GM10248 (cell line): Measurements from ENCODE around the gene BRF1.

ENCODE experiments used
- CTCF ChIA-PET: fragments of 300-600 bp; sonication (Branson Sonifier 250); formaldehyde crosslinking; extraction: SDS; loops from one replicate; lab custom pipeline; 2021; ENCODE audit warnings: antibody characterized with exemption; lab: Yijun Ruan, JAX
- POLR2A ChIA-PET: fragments of 350-650 bp; sonication (Branson Sonifier 250); formaldehyde crosslinking; extraction: SDS; loops from one replicate; lab custom pipeline; 2020; ENCODE audit warnings: antibody characterized with exemption; lab: Yijun Ruan, JAX
- DNase-seq: peaks from one replicate; pipeline ENCODE4 v3.0.0; 2012; ENCODE audit errors: extremely low spot score
- TF ChIP-seq, protein P1 (sequence below): IDR thresholded peaks from 2 replicates; pipeline ENCODE4 v1.5.1; 2012; ENCODE audit warnings: mild to moderate bottlenecking, low read depth; ENCODE audit errors: extremely low read depth, missing control alignments, control extremely low read depth

Gene BRF1

DNA sequence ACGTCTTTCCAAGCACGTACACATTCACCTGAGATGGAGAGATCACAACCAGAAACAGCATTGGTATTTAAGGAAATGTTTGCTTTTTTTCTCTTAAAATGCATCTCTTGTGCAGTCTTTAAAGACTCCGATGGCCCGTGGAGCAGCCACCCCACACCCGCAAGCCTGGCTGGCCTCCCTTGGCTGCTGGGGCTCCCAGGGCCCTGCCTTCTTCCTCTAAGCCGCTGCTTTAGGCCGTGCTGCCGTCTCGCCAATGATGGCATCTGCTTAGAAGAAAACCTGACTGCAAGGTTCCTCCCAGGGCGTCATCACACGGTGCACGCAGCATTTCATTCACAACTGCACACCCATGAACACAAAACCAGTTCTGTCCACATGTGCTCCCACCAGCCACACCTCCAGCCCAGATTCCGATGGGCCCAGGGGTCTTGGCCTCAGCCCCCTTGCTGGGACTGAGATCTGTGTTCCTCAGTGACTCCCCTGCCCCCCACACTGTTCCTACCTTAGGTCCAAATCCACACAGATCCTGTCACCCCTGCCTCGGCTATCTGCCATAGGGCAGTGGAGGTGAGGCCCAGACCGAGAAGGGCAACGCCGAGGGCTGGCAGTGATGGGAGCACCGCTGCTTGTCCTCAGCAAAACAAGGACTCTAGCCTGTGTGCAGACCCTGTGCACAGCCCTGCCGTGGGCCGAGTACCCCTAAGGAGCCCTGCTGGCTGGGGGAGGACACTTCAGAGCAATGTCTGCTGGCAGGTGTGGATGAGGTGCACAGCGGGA lies 48.1 kb downstream of the BRF1 start:
- TF ChIP-seq, protein P1, sequence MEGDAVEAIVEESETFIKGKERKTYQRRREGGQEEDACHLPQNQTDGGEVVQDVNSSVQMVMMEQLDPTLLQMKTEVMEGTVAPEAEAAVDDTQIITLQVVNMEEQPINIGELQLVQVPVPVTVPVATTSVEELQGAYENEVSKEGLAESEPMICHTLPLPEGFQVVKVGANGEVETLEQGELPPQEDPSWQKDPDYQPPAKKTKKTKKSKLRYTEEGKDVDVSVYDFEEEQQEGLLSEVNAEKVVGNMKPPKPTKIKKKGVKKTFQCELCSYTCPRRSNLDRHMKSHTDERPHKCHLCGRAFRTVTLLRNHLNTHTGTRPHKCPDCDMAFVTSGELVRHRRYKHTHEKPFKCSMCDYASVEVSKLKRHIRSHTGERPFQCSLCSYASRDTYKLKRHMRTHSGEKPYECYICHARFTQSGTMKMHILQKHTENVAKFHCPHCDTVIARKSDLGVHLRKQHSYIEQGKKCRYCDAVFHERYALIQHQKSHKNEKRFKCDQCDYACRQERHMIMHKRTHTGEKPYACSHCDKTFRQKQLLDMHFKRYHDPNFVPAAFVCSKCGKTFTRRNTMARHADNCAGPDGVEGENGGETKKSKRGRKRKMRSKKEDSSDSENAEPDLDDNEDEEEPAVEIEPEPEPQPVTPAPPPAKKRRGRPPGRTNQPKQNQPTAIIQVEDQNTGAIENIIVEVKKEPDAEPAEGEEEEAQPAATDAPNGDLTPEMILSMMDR: no peak
- POLR2A ChIA-PET: no interaction called here
- DNase-seq: no peak
- CTCF ChIA-PET: no interaction called here

DNA sequence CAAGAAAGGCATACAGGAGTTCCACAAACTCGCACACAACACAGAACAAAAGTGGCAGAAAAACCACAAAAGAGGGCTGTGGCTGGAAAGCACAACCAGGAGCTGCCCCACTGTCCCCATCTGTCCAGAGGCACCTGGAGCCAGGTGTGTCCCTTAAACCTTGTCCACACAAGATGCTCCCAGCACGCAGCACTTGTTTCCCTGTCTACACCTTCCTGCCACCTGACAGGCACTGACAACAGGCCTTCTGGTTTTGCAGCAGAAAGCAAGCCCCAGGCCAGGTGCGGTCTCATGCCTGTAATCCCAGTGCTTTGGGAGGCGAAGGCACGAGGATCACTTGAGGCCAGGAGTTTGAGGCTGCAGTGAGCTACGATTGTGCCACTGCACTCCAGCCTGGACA lies 48.9 kb downstream of the BRF1 start:
- CTCF ChIA-PET: no interaction called here
- POLR2A ChIA-PET: no interaction called here
- TF ChIP-seq, protein P1: no peak
- no peak for DNase-seq

DNA sequence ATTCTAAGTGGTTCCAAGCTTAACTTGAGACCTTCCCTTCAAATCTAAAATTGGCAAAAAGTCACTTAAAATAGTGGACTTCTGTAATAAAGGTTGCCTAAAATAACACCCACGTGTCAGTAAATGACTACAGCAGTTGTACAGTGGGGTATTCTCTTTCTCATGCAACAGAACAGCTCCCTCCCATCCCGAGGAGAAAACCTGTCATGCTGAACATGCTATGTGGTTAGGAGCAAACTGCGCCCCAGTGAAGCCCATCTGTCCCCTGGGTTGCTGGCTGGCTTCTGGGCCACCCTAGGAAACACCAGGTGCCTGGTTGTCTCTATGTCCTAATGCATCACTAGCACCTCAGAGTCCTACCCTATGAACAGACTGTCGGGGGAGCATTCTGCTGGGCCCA lies 49.8 kb downstream of the BRF1 start:
- TF ChIP-seq, protein P1: no peak
- CTCF ChIA-PET: no interaction called here
- POLR2A ChIA-PET: no interaction called here
- DNase-seq: no peak

DNA sequence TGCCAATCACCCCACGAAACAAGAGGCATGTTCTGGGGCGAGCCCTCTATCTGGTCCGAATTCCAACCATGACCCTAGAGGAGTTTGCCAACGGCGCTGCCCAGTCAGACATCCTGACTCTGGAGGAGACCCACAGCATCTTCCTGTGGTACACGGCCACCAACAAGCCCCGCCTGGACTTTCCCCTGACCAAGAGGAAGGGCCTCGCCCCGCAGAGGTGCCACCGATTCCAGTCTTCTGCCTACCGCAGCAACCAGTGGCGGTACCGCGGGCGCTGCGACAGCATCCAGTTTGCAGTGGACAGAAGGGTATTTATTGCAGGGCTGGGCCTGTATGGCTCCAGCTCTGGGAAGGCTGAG lies 50.8 kb downstream of the BRF1 start:
- no peak for DNase-seq
- ChIA-PET CTCF (no interaction called here), POLR2A (no interaction called here)
- TF ChIP-seq, protein P1: no peak

DNA sequence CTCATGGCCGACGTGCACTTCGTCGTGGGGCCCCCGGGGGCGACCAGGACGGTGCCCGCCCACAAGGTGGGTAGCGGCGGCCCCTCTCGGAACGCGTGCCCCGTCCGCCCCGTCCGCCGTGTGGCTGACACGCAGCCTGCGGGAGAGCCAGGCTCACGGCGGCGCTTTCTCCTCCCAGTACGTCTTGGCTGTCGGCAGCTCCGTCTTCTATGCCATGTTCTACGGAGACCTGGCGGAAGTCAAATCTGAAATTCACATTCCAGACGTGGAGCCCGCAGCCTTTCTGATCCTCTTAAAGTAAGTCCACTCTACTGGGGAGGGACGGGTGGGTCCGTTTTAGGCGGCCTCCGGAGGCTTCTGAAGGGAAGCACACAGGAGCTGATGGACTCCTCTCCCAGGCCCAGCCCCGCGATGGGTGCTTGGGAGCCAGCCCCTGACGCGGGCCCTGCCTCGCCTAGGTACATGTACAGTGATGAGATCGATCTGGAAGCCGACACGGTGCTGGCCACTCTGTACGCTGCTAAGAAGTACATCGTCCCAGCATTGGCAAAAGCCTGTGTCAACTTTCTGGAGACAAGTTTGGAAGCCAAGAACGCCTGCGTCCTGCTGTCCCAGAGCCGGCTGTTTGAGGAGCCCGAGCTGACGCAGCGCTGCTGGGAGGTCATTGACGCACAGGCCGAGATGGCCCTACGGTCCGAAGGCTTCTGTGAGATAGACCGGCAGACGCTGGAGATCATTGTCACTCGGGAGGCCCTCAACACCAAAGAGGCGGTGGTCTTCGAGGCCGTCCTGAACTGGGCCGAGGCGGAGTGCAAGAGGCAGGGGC lies 51.4 kb downstream of the BRF1 start:
- POLR2A ChIA-PET: interaction anchor here (0.6 kb wide), 1 partner anchor 281 kb away, joined by 3 read pairs; no protein-coding TSS in a partner anchor
- TF ChIP-seq, protein P1: no peak
- CTCF ChIA-PET: interaction anchor here (1.0 to 1.6 kb wide), 2 partner anchors 15 to 102 kb away, joined by 3 read pairs; no protein-coding TSS in a partner anchor
- DNase-seq: no peak

DNA sequence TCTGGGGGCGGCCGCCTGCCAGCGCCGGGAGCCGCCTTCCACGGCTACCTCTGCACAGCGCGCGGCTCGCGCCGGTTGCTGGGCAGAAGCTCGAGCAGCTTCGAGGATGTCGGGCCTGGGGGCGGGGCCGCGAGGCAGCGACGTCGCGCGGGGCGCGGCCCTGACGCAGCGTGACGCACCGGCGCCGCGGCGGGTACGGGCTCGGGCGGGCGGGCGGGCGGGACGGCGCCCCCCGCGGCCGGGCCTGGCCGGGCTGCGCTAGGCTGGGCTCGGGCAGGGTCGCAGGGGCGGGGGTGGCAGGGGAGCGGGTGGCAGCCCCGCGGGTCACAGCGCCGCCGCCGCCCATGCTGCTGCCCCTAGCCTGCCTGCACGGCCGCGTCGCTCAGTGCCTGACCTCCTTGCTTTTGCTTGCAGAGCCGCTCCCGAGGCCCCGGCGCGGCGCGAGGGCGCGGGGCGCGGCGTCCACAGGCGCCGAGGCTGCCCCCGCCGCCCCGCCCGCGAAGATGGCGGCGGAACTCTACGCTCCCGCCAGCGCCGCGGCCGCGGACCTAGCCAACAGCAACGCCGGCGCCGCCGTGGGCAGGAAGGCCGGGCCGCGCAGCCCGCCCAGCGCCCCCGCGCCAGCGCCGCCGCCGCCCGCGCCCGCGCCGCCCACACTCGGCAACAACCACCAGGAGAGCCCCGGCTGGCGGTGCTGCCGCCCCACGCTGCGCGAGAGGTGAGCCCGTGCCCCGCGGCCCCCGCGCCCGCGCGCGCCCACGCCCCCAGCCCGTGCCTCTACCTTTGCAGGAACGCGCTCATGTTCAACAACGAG lies 52.2 kb downstream of the BRF1 start, which contains the start of gene BTBD6:
BTBD6 (plus strand) TSS at position 166 of the 814 bp plus-strand sequence; CDS start at position 345, 179 bp downstream.
- TF ChIP-seq, protein P1: no peak
- ChIA-PET POLR2A (interaction anchor here (0.6 to 0.8 kb wide), 3 partner anchors 66 to 282 kb away, joined by 3 to 4 read pairs (median 3); partner anchors contain the start of gene PACS2), CTCF (interaction anchor here (0.6 to 1.6 kb wide), 5 partner anchors 16 to 103 kb away, joined by 3 read pairs; no protein-coding TSS in a partner anchor)
- DNase-seq: peak; percentile 97
